Activated CD4-positive, alpha-beta memory T cell treated with anti-CD3 and anti-CD28 coated beads, Interleukin-2, amount 10 ng/mL, durations not matched to agents 7 days and 5 days (primary cell): ENCODE results near the gene TAS2R38. TPM values are rescaled to one million over a fixed set of nuclear protein-coding genes. Genes with fewer than 3 reads are reported as not detected.

ENCODE experiments used
- CTCF ChIA-PET: fragments of 350-600 bp; sonication (Branson Sonifier 250); formaldehyde crosslinking; loops from one replicate; lab custom pipeline; 2021; ENCODE audit warnings: antibody characterized with exemption, inconsistent platforms; lab: Charles Lee
- POLR2A ChIA-PET: fragments of 350-600 bp; sonication (Branson Sonifier 250); formaldehyde crosslinking; loops from one replicate; lab custom pipeline; 2021; ENCODE audit warnings: antibody characterized with exemption; lab: Charles Lee
- DNase-seq: peaks from one replicate; pipeline ENCODE4 v3.0.0-alpha.2; 2020
- H3K27ac Mint-ChIP-seq: one replicate; pipeline ENCODE4 v1.8.0; 2021; ENCODE audit warnings: mild to moderate bottlenecking, mixed read lengths
- H3K27me3 Mint-ChIP-seq: one replicate; pipeline ENCODE4 v1.8.0; 2021; ENCODE audit warnings: mixed read lengths
- H3K36me3 Mint-ChIP-seq: one replicate; pipeline ENCODE4 v1.8.0; 2021; ENCODE audit warnings: low read depth, mixed read lengths
- H3K4me1 Mint-ChIP-seq: one replicate; pipeline ENCODE4 v1.8.0; 2021; ENCODE audit warnings: mixed read lengths
- H3K4me3 Mint-ChIP-seq: one replicate; pipeline ENCODE4 v1.8.0; 2021; ENCODE audit warnings: mild to moderate bottlenecking, mixed read lengths
- H3K9me3 Mint-ChIP-seq: one replicate; pipeline ENCODE4 v1.8.0; 2021; ENCODE audit warnings: mixed read lengths
- total RNA-seq, 2 experiments: library from RNA; stranded (reverse); gene quantifications; one replicate each; pipeline ENCODE4 v1.2.3, GENCODE V29; 2021

TAS2R38 gene
- not detected for total RNA-seq

- H3K36me3 Mint-ChIP-seq, result no peaks in the 10 kb centered on the region
- ChIA-PET POLR2A (no interaction called here), CTCF (interaction anchor here (1.3 kb wide), 1 partner anchor 329 kb away, joined by 5 read pairs; no protein-coding TSS in a partner anchor)
- H3K9me3 Mint-ChIP-seq, result no peaks in the 10 kb centered on the region
- H3K4me3 Mint-ChIP-seq, result no peak within 1 kb of the TSS
- no peaks in the 10 kb centered on the region for H3K27me3 Mint-ChIP-seq
- peaks cover 10% of the 10 kb centered on the region for H3K4me1 Mint-ChIP-seq
- DNase-seq, result no peak
- H3K27ac Mint-ChIP-seq, result no peak within 1 kb of the TSS
Measured at GRCh38 chr7:141973673-141974072, at the start of gene TAS2R38. TAS2R38 (minus strand) TSS chr7:141973773; CDS start chr7:141973689, 84 bp downstream.

GRCh38 chr7:142018154-142018553, 44.6 kb upstream of the TAS2R38 start:
- Mint-ChIP-seq H3K4me3 (no peak overlapping the region), H3K4me1 (no peaks in the 10 kb centered on the region), H3K27me3 (no peaks in the 10 kb centered on the region), H3K27ac (no peak overlapping the region), H3K36me3 (no peaks in the 10 kb centered on the region), H3K9me3 (no peaks in the 10 kb centered on the region)
- POLR2A ChIA-PET, result no interaction called here
- no peak for DNase-seq
- CTCF ChIA-PET, result interaction anchor here (0.6 kb wide), 1 partner anchor 138 kb away, joined by 3 read pairs; no protein-coding TSS in a partner anchor

GRCh38 chr7:142017451-142017850, 43.9 kb upstream of the TAS2R38 start:
- Mint-ChIP-seq H3K9me3 (no peaks in the 10 kb centered on the region), H3K4me1 (no peaks in the 10 kb centered on the region), H3K27ac (no peak overlapping the region), H3K4me3 (no peak overlapping the region), H3K36me3 (no peaks in the 10 kb centered on the region), H3K27me3 (no peaks in the 10 kb centered on the region)
- ChIA-PET POLR2A (no interaction called here), CTCF (interaction anchor here (0.6 kb wide), 1 partner anchor 138 kb away, joined by 3 read pairs; no protein-coding TSS in a partner anchor)
- no peak for DNase-seq

GRCh38 chr7:142012825-142013511, 39.4 kb upstream of the TAS2R38 start:
- Mint-ChIP-seq H3K27me3 (no peaks in the 10 kb centered on the region), H3K4me3 (no peak overlapping the region), H3K9me3 (no peaks in the 10 kb centered on the region), H3K36me3 (no peaks in the 10 kb centered on the region), H3K27ac (no peak overlapping the region), H3K4me1 (no peaks in the 10 kb centered on the region)
- no peak for DNase-seq
- POLR2A ChIA-PET, result no interaction called here
- CTCF ChIA-PET, result interaction anchor here (1.8 kb wide), 1 partner anchor 37 kb away, joined by 8 read pairs; no protein-coding TSS in a partner anchor

GRCh38 chr7:142010952-142011548, 37.5 kb upstream of the TAS2R38 start:
- ChIA-PET CTCF (no interaction called here), POLR2A (no interaction called here)
- no peak overlapping the region for H3K4me3 Mint-ChIP-seq
- H3K27me3 Mint-ChIP-seq, result no peaks in the 10 kb centered on the region
- no peak for DNase-seq
- no peaks in the 10 kb centered on the region for H3K36me3 Mint-ChIP-seq
- no peaks in the 10 kb centered on the region for H3K9me3 Mint-ChIP-seq
- no peaks in the 10 kb centered on the region for H3K4me1 Mint-ChIP-seq
- no peak overlapping the region for H3K27ac Mint-ChIP-seq

GRCh38 chr7:142009187-142009586, 35.6 kb upstream of the TAS2R38 start:
- no peak overlapping the region for H3K27ac Mint-ChIP-seq
- no peak overlapping the region for H3K4me3 Mint-ChIP-seq
- no peaks in the 10 kb centered on the region for H3K36me3 Mint-ChIP-seq
- no peaks in the 10 kb centered on the region for H3K9me3 Mint-ChIP-seq
- ChIA-PET POLR2A (no interaction called here), CTCF (interaction anchor here (4.5 kb wide), 1 partner anchor 34 kb away, joined by 17 read pairs; no protein-coding TSS in a partner anchor)
- no peaks in the 10 kb centered on the region for H3K4me1 Mint-ChIP-seq
- H3K27me3 Mint-ChIP-seq, result no peaks in the 10 kb centered on the region
- DNase-seq, result no peak

GRCh38 chr7:142006577-142006976, 33.0 kb upstream of the TAS2R38 start:
- Mint-ChIP-seq H3K27ac (no peak overlapping the region), H3K9me3 (no peaks in the 10 kb centered on the region), H3K36me3 (no peaks in the 10 kb centered on the region), H3K4me1 (no peaks in the 10 kb centered on the region), H3K27me3 (no peaks in the 10 kb centered on the region), H3K4me3 (no peak overlapping the region)
- POLR2A ChIA-PET, result no interaction called here
- CTCF ChIA-PET, result interaction anchor here (4.5 kb wide), 1 partner anchor 31 kb away, joined by 17 read pairs; no protein-coding TSS in a partner anchor
- no peak for DNase-seq

- H3K27ac Mint-ChIP-seq, result no peak overlapping the region
Measured at GRCh38 chr7:142002179-142002578, 28.6 kb upstream of the TAS2R38 start.

GRCh38 chr7:142001163-142001874, 27.7 kb upstream of the TAS2R38 start:
- no peaks in the 10 kb centered on the region for H3K36me3 Mint-ChIP-seq
- POLR2A ChIA-PET, result no interaction called here
- no peak overlapping the region for H3K4me3 Mint-ChIP-seq
- peaks cover 4% of the 10 kb centered on the region for H3K27me3 Mint-ChIP-seq
- H3K9me3 Mint-ChIP-seq, result peaks cover 2% of the 10 kb centered on the region
- H3K27ac Mint-ChIP-seq, result no peak overlapping the region
- CTCF ChIA-PET, result interaction anchor here (1.0 kb wide), 1 partner anchor 25 kb away, joined by 3 read pairs; no protein-coding TSS in a partner anchor
- DNase-seq, result no peak
- H3K4me1 Mint-ChIP-seq, result no peaks in the 10 kb centered on the region

More at GRCh38 chr7:142002179-142002578, 28.6 kb upstream of the TAS2R38 start:
- no peaks in the 10 kb centered on the region for H3K36me3 Mint-ChIP-seq
- no peak for DNase-seq
- peaks cover 4% of the 10 kb centered on the region for H3K27me3 Mint-ChIP-seq
- no peaks in the 10 kb centered on the region for H3K4me1 Mint-ChIP-seq
- peaks cover 2% of the 10 kb centered on the region for H3K9me3 Mint-ChIP-seq
- CTCF ChIA-PET, result interaction anchor here (1.0 kb wide), 1 partner anchor 26 kb away, joined by 3 read pairs; no protein-coding TSS in a partner anchor
- POLR2A ChIA-PET, result no interaction called here
- no peak overlapping the region for H3K4me3 Mint-ChIP-seq

GRCh38 chr7:142000244-142000643, 26.7 kb upstream of the TAS2R38 start:
- H3K27ac Mint-ChIP-seq, result no peak overlapping the region
- H3K9me3 Mint-ChIP-seq, result peaks cover 2% of the 10 kb centered on the region
- peaks cover 6% of the 10 kb centered on the region for H3K27me3 Mint-ChIP-seq
- ChIA-PET CTCF (interaction anchor here (0.6 kb wide), 1 partner anchor 20 kb away, joined by 3 read pairs; no protein-coding TSS in a partner anchor), POLR2A (no interaction called here)
- no peaks in the 10 kb centered on the region for H3K4me1 Mint-ChIP-seq
- no peaks in the 10 kb centered on the region for H3K36me3 Mint-ChIP-seq
- DNase-seq, result no peak
- no peak overlapping the region for H3K4me3 Mint-ChIP-seq

GRCh38 chr7:141999058-141999623, 25.6 kb upstream of the TAS2R38 start:
- Mint-ChIP-seq H3K9me3 (peaks cover 2% of the 10 kb centered on the region), H3K4me1 (no peaks in the 10 kb centered on the region), H3K27me3 (peaks cover 6% of the 10 kb centered on the region), H3K27ac (no peak overlapping the region), H3K4me3 (no peak overlapping the region), H3K36me3 (no peaks in the 10 kb centered on the region)
- ChIA-PET CTCF (no interaction called here), POLR2A (no interaction called here)
- DNase-seq, result no peak

GRCh38 chr7:141993354-141993753, 19.8 kb upstream of the TAS2R38 start:
- H3K4me1 Mint-ChIP-seq, result peaks cover 6% of the 10 kb centered on the region
- DNase-seq, result no peak
- POLR2A ChIA-PET, result no interaction called here
- peaks cover 1% of the 10 kb centered on the region for H3K27me3 Mint-ChIP-seq
- no peak overlapping the region for H3K27ac Mint-ChIP-seq
- peaks cover 2% of the 10 kb centered on the region for H3K9me3 Mint-ChIP-seq
- H3K4me3 Mint-ChIP-seq, result no peak overlapping the region
- no peaks in the 10 kb centered on the region for H3K36me3 Mint-ChIP-seq
- CTCF ChIA-PET, result interaction anchor here (2.6 kb wide), 1 partner anchor 17 kb away, joined by 12 read pairs; no protein-coding TSS in a partner anchor
